VCaP (cell line): ENCODE results near the gene EPHB1.

Experiments
- H3K27ac ChIP-seq: fragments of 450-650 bp; 2 replicates; pipeline ENCODE4 v1.5.1; 2017
- TF ChIP-seq, protein P1 (sequence below): fragments of 450-650 bp; conservative IDR thresholded peaks from 2 replicates; pipeline ENCODE4 v1.5.1; 2017; ENCODE audit warnings: mild to moderate bottlenecking, moderate library complexity

Gene EPHB1

GRCh38 chr3:134833453-134834163, 38.5 kb downstream of the EPHB1 start:
- TF ChIP-seq, protein P1, sequence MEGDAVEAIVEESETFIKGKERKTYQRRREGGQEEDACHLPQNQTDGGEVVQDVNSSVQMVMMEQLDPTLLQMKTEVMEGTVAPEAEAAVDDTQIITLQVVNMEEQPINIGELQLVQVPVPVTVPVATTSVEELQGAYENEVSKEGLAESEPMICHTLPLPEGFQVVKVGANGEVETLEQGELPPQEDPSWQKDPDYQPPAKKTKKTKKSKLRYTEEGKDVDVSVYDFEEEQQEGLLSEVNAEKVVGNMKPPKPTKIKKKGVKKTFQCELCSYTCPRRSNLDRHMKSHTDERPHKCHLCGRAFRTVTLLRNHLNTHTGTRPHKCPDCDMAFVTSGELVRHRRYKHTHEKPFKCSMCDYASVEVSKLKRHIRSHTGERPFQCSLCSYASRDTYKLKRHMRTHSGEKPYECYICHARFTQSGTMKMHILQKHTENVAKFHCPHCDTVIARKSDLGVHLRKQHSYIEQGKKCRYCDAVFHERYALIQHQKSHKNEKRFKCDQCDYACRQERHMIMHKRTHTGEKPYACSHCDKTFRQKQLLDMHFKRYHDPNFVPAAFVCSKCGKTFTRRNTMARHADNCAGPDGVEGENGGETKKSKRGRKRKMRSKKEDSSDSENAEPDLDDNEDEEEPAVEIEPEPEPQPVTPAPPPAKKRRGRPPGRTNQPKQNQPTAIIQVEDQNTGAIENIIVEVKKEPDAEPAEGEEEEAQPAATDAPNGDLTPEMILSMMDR: no peak
- H3K27ac ChIP-seq: no peak overlapping the region

DNA sequence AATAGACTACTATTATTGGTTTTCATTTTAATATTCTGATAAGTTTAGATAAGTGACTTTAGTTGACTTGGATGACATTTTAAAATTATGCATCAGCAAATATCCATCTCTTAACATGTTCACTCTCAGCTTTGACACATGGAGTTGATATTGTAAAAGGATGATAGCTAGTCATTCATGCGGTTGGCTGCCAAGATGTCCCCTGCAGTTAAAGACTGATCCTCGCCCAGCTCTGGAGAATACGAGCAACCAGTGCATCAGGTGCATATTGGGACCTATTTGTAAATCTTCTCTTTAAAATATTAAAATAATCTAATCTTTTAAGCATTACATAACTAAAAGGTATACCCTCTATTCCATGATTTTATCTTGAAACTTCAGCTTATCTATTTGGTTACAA, 41.9 kb downstream of the EPHB1 start:
- H3K27ac ChIP-seq: no peak overlapping the region
- TF ChIP-seq, protein P1: no peak

- TF ChIP-seq, protein P1: peak; percentile 40
- no peak overlapping the region for H3K27ac ChIP-seq
Measured at GRCh38 chr3:134838599-134838998, 43.5 kb downstream of the EPHB1 start.

GRCh38 chr3:134839422-134839821, 44.4 kb downstream of the EPHB1 start:
- TF ChIP-seq, protein P1: no peak
- H3K27ac ChIP-seq: no peak overlapping the region

GRCh38 chr3:134839990-134840389, 44.9 kb downstream of the EPHB1 start:
- no peak overlapping the region for H3K27ac ChIP-seq
- TF ChIP-seq, protein P1: no peak

DNA sequence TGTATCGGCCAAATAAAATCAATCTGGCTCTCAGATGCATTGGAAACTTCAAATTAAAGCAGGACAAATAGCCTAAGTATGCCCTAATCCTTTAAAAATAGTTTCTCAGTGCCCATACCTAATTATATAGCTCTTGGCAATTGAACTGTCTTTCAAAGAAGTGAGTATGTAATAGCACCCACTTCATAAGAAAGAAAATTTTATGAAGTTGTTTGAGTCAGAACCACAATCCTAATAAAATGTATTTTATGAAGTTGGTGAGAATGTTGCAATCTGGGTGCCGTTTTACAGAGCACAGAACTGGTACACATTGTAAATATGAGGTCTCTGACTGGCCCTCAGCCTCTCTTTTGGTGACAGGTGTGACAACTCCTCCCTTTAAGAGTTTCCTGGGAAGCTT, 45.4 kb downstream of the EPHB1 start:
- TF ChIP-seq, protein P1: no peak
- no peak overlapping the region for H3K27ac ChIP-seq

- no peak overlapping the region for H3K27ac ChIP-seq
- TF ChIP-seq, protein P1: no peak
Measured at GRCh38 chr3:134846084-134846483, 51.0 kb downstream of the EPHB1 start.
